ENCODE data around the gene CAPN14. TPM values are rescaled to one million over a fixed set of nuclear protein-coding genes. Genes with fewer than 3 reads are reported as not detected.

Gene CAPN14
- polyA plus RNA-seq, 1 of the 3 experiments (the other 2 are of a cell fraction) = 0.08 TPM

GRCh38 chr2:31239593-31240177 is 22.4 kb upstream of the CAPN14 start:
- ChIA-PET POLR2A (no interaction called here), CTCF (interaction anchor here (1.1 to 12.4 kb wide), 4 partner anchors 9 to 528 kb away, joined by 3 to 185 read pairs (median 4); no protein-coding TSS in a partner anchor)
- TF ChIP-seq FOSL2 (IDR thresholded peaks at IDR 0.05; ENCODE audit: borderline replicate concordance, low read depth) (peak; percentile 13; the same call in 1 of the 2 replicates), ELF1 (IDR thresholded peaks at IDR 0.05) (no peak)
- TF ChIP-seq, protein P1, sequence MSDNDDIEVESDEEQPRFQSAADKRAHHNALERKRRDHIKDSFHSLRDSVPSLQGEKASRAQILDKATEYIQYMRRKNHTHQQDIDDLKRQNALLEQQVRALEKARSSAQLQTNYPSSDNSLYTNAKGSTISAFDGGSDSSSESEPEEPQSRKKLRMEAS (IDR thresholded peaks at IDR 0.05; ENCODE audit: low read depth) = peak; percentile 62; the same call in 1 of the 2 replicates
- Histone ChIP-seq H3K79me2 (ENCODE audit: insufficient read depth) (peaks cover 54% of the 10 kb centered on the region), H3K27me3 (ENCODE audit: insufficient read depth) (no peaks in the 10 kb centered on the region), H3K36me3 (replicated peaks in 1 of 2; ENCODE audit: control insufficient read depth in 1 of 2, insufficient read depth in 2 of 2, low read length in 1 of 2) (peaks cover 12 to 15% of the 10 kb centered on the region in 2 experiments), H3K4me1 (ENCODE audit: control insufficient read depth in 1 of 2, insufficient read depth in 2 of 2, low read depth in 1 of 2, low read length in 1 of 2) (peaks cover 20 to 53% of the 10 kb centered on the region in 2 experiments; a peak in 3 of 4 replicates), H3K9me2 (no peaks in the 10 kb centered on the region), H3K4me2 (peak overlapping the region; percentile 31; the same call in 1 of the 2 replicates), H4K20me1 (ENCODE audit: insufficient read depth) (peaks cover 64% of the 10 kb centered on the region), H3K4me3 (ENCODE audit: low read depth in 2 of 2, low read length in 1 of 2) (no peak overlapping the region), H3F3A (replicated peaks; ENCODE audit: insufficient read depth) (no peaks in the 10 kb centered on the region), H3K9me3 (no peaks in the 10 kb centered on the region), H2AFZ (ENCODE audit: low read depth) (no peak overlapping the region), H3K9ac (no peak overlapping the region), H3K27ac (ENCODE audit: low read depth in 2 of 2, low read length in 1 of 2) (no peak overlapping the region)
- 75% methylated on average over 15 of the region's 22 CpGs for WGBS (ENCODE audit: low lambda C conversion rate)
- DNase-seq = no peak

GRCh38 chr2:31238906-31239592 is 21.7 kb upstream of the CAPN14 start:
- Histone ChIP-seq H3K9ac (no peak overlapping the region), H3K4me3 (ENCODE audit: low read depth in 2 of 2, low read length in 1 of 2) (no peak overlapping the region), H3K9me2 (no peaks in the 10 kb centered on the region), H3K79me2 (ENCODE audit: insufficient read depth) (peaks cover 54% of the 10 kb centered on the region), H3K4me2 (peak overlapping the region; percentile 45; the same call in 1 of the 2 replicates), H3K4me1 (ENCODE audit: control insufficient read depth in 1 of 2, insufficient read depth in 2 of 2, low read depth in 1 of 2, low read length in 1 of 2) (peaks cover 20 to 55% of the 10 kb centered on the region in 2 experiments; a peak in 3 of 4 replicates), H3F3A (replicated peaks; ENCODE audit: insufficient read depth) (no peaks in the 10 kb centered on the region), H3K27me3 (ENCODE audit: insufficient read depth) (no peaks in the 10 kb centered on the region), H3K36me3 (replicated peaks in 1 of 2; ENCODE audit: control insufficient read depth in 1 of 2, insufficient read depth in 2 of 2, low read length in 1 of 2) (peaks cover 6 to 10% of the 10 kb centered on the region in 2 experiments), H3K27ac (ENCODE audit: low read depth in 2 of 2, low read length in 1 of 2) (peak overlapping the region in 1 of 2 experiments; percentile 13; a peak in 1 of 4 replicates), H4K20me1 (ENCODE audit: insufficient read depth) (peaks cover 64% of the 10 kb centered on the region), H3K9me3 (no peaks in the 10 kb centered on the region), H2AFZ (ENCODE audit: low read depth) (no peak overlapping the region)
- DNase-seq = no peak
- TF ChIP-seq CHD2 (IDR thresholded peaks at IDR 0.05; ENCODE audit: low read length, partially characterized antibody) (no peak), NFIC (IDR thresholded peaks at IDR 0.05; ENCODE audit: borderline replicate concordance) (no peak), TCF12 (IDR thresholded peaks at IDR 0.05) (no peak), EZH2phosphoT487 (IDR thresholded peaks at IDR 0.05; ENCODE audit: borderline replicate concordance, low read depth) (no peak), RCOR1 (IDR thresholded peaks at IDR 0.05; ENCODE audit: low read length) (no peak), MXI1 (IDR thresholded peaks at IDR 0.05; ENCODE audit: low read depth, low read length) (no peak), ZBTB33 (IDR thresholded peaks at IDR 0.05; ENCODE audit: borderline replicate concordance, low read depth) (no peak), POLR2AphosphoS5 (IDR thresholded peaks at IDR 0.05; ENCODE audit: low read depth, low read length) (no peak), RFX5 (IDR thresholded peaks at IDR 0.05; ENCODE audit: low read length) (no peak), REST (IDR thresholded peaks at IDR 0.05; ENCODE audit: low read depth, low read length) (no peak), FOXJ3 (CRISPR knock-in tag; IDR thresholded peaks at IDR 0.05) (no peak), NRF1 (IDR thresholded peaks at IDR 0.05; ENCODE audit: low read depth, low read length) (no peak), SIN3A (IDR thresholded peaks at IDR 0.05; ENCODE audit: borderline replicate concordance, low read depth, low read length) (no peak), JUND (IDR thresholded peaks at IDR 0.05) (no peak)
- TF ChIP-seq, protein P2, sequence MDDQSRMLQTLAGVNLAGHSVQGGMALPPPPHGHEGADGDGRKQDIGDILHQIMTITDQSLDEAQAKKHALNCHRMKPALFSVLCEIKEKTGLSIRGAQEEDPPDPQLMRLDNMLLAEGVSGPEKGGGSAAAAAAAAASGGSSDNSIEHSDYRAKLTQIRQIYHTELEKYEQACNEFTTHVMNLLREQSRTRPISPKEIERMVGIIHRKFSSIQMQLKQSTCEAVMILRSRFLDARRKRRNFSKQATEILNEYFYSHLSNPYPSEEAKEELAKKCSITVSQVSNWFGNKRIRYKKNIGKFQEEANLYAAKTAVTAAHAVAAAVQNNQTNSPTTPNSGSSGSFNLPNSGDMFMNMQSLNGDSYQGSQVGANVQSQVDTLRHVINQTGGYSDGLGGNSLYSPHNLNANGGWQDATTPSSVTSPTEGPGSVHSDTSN (IDR thresholded peaks at IDR 0.05) = no peak
- TF ChIP-seq, protein P3, sequence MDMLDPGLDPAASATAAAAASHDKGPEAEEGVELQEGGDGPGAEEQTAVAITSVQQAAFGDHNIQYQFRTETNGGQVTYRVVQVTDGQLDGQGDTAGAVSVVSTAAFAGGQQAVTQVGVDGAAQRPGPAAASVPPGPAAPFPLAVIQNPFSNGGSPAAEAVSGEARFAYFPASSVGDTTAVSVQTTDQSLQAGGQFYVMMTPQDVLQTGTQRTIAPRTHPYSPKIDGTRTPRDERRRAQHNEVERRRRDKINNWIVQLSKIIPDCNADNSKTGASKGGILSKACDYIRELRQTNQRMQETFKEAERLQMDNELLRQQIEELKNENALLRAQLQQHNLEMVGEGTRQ (IDR thresholded peaks at IDR 0.05; ENCODE audit: borderline replicate concordance, low read depth, low read length) = no peak
- POLR2A ChIA-PET = no interaction called here
- WGBS (ENCODE audit: low lambda C conversion rate) = 86% methylated on average over 13 of the region's 13 CpGs
- CTCF ChIA-PET = interaction anchor here (0.7 to 12.4 kb wide), 5 partner anchors 10 to 528 kb away, joined by 3 to 185 read pairs (median 3); no protein-coding TSS in a partner anchor
